IPS DF 6.9 (cell line): Measurements from ENCODE around the gene NUP98.

Experiments used
- DNase-seq: peaks from one replicate; pipeline ENCODE4 v3.0.0-alpha.2; 2013; ENCODE audit warnings: low read depth, low spot score
- H3K27ac ChIP-seq: one replicate; pipeline ENCODE4 v1.5.1; 2013; ENCODE audit warnings: low read length, control low read depth
- H3K27me3 ChIP-seq: 2 replicates; pipeline ENCODE4 v1.6.1; 2013; ENCODE audit warnings: mild to moderate bottlenecking, low read length; ENCODE audit not compliant: control insufficient read depth, insufficient read depth
- H3K36me3 ChIP-seq: 2 replicates; pipeline ENCODE4 v1.6.1; 2013; ENCODE audit warnings: low read length; ENCODE audit not compliant: control insufficient read depth, insufficient read depth
- H3K4me1 ChIP-seq: 2 replicates; pipeline ENCODE4 v1.6.1; 2013; ENCODE audit warnings: low read length; ENCODE audit not compliant: control insufficient read depth, insufficient read depth
- H3K4me3 ChIP-seq: 2 replicates; pipeline ENCODE4 v1.5.1; 2013; ENCODE audit warnings: mild to moderate bottlenecking, low read length
- H3K9me3 ChIP-seq: 2 replicates; pipeline ENCODE4 v1.6.1; 2013; ENCODE audit warnings: low read length, inconsistent platforms; ENCODE audit not compliant: control insufficient read depth, insufficient read depth
- WGBS: extraction: QIAGEN DNeasy Blood & Tissue Kit; methylation state at CpG from one replicate; pipeline ENCODE4 v1.1.7; 2013; ENCODE audit warnings: mixed read lengths, missing lambda C conversion rate; ENCODE audit not compliant: insufficient read length, insufficient coverage; 5-methylcytosine and 5-hydroxymethylcytosine counted together

NUP98 gene

GRCh38 chr11:3836903-3837302, 39.5 kb upstream of the NUP98 start:
- H3K4me3 ChIP-seq: no peak overlapping the region
- DNase-seq: no peak
- WGBS: no CpG with 5 or more reads among the region's 5 CpGs
- H3K4me1 ChIP-seq: peaks cover 4% of the 10 kb centered on the region
- H3K9me3 ChIP-seq: no peaks in the 10 kb centered on the region
- no peak overlapping the region for H3K27ac ChIP-seq
- H3K27me3 ChIP-seq: no peaks in the 10 kb centered on the region
- H3K36me3 ChIP-seq: no peaks in the 10 kb centered on the region

DNA sequence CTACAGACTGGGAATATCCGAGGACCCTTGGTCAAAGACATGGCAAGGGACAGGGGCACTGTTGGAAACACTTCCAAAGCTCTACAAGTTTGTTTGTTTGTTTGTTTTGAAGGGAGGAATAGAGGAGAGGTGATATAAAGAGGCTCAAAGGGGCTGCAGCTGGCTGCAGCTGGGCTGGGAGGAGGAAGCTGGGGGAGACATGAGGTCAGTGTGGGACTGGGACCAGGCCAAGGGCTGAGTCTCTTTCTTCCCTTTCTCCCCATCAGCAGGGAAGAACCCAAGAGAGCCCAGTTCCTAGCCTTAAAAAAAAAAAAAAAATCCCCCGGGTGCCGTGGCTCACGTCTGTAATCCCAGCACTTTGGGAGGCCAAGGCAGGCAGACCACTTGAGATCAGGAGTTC, 38.4 kb upstream of the NUP98 start:
- Histone ChIP-seq H3K9me3 (no peaks in the 10 kb centered on the region), H3K4me1 (peaks cover 4% of the 10 kb centered on the region), H3K27ac (no peak overlapping the region), H3K36me3 (no peaks in the 10 kb centered on the region), H3K27me3 (no peaks in the 10 kb centered on the region), H3K4me3 (no peak overlapping the region)
- WGBS: no CpG with 5 or more reads among the region's 4 CpGs
- no peak for DNase-seq

GRCh38 chr11:3834664-3835461, 37.5 kb upstream of the NUP98 start:
- Histone ChIP-seq H3K9me3 (no peaks in the 10 kb centered on the region), H3K27me3 (no peaks in the 10 kb centered on the region), H3K27ac (no peak overlapping the region), H3K4me1 (peaks cover 4% of the 10 kb centered on the region), H3K4me3 (no peak overlapping the region), H3K36me3 (no peaks in the 10 kb centered on the region)
- no CpG with 5 or more reads among the region's 7 CpGs for WGBS
- no peak for DNase-seq

GRCh38 chr11:3834349-3834663, 37.0 kb upstream of the NUP98 start:
- Histone ChIP-seq H3K4me3 (no peak overlapping the region), H3K4me1 (peaks cover 4% of the 10 kb centered on the region), H3K27ac (no peak overlapping the region), H3K9me3 (no peaks in the 10 kb centered on the region), H3K36me3 (no peaks in the 10 kb centered on the region), H3K27me3 (no peaks in the 10 kb centered on the region)
- WGBS: no CpG with 5 or more reads among the region's 4 CpGs
- DNase-seq: no peak

GRCh38 chr11:3833449-3833848, 36.1 kb upstream of the NUP98 start:
- peaks cover 4% of the 10 kb centered on the region for H3K4me1 ChIP-seq
- no peaks in the 10 kb centered on the region for H3K36me3 ChIP-seq
- H3K9me3 ChIP-seq: no peaks in the 10 kb centered on the region
- H3K27ac ChIP-seq: no peak overlapping the region
- H3K4me3 ChIP-seq: no peak overlapping the region
- DNase-seq: no peak
- WGBS: no CpG with 5 or more reads among the region's 2 CpGs
- no peaks in the 10 kb centered on the region for H3K27me3 ChIP-seq

- no CpG with 5 or more reads among the region's 2 CpGs for WGBS
- H3K9me3 ChIP-seq: no peaks in the 10 kb centered on the region
Observed at GRCh38 chr11:3832816-3833215, 35.5 kb upstream of the NUP98 start.

GRCh38 chr11:3831378-3832239, 34.3 kb upstream of the NUP98 start:
- Histone ChIP-seq H3K4me3 (no peak overlapping the region), H3K27ac (no peak overlapping the region), H3K9me3 (no peaks in the 10 kb centered on the region), H3K27me3 (no peaks in the 10 kb centered on the region), H3K4me1 (peaks cover 8% of the 10 kb centered on the region), H3K36me3 (peaks cover 7% of the 10 kb centered on the region; the same call in 1 of the 2 replicates)
- DNase-seq: no peak
- no CpG with 5 or more reads among the region's 13 CpGs for WGBS

More at GRCh38 chr11:3832816-3833215, 35.5 kb upstream of the NUP98 start:
- Histone ChIP-seq H3K4me1 (peaks cover 4% of the 10 kb centered on the region), H3K27me3 (no peaks in the 10 kb centered on the region), H3K4me3 (no peak overlapping the region), H3K27ac (no peak overlapping the region), H3K36me3 (peaks cover 2% of the 10 kb centered on the region; the same call in 1 of the 2 replicates)
- DNase-seq: no peak

DNA sequence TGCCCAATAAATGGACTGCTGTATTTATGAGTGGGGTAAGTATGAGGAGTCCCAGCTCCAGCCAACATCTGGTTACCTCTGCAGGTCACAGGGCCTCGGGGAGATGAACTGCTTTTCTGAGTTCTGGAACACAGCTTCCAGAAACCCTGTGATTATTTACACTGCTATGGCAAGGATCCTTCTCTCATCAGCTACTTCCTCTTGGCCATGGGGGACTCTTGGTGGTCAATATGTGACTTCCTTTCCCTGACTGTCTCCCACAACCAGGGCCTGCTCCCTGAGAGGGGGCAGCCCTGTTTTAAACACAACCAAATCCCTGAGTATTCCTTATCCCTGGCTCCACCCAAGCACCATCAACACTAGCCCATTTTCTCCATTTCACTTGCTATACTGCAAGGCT, 33.4 kb upstream of the NUP98 start:
- no peak for DNase-seq
- peaks cover 8% of the 10 kb centered on the region for H3K4me1 ChIP-seq
- no peaks in the 10 kb centered on the region for H3K27me3 ChIP-seq
- no peaks in the 10 kb centered on the region for H3K9me3 ChIP-seq
- WGBS: no CpG with 5 or more reads among the region's 1 CpG
- no peak overlapping the region for H3K27ac ChIP-seq
- peaks cover 7% of the 10 kb centered on the region; the same call in 1 of the 2 replicates for H3K36me3 ChIP-seq
- no peak overlapping the region for H3K4me3 ChIP-seq

- no peak for DNase-seq
- H3K4me1 ChIP-seq: peaks cover 11% of the 10 kb centered on the region
- H3K4me3 ChIP-seq: no peak overlapping the region
- no CpG with 5 or more reads among the region's 3 CpGs for WGBS
- H3K36me3 ChIP-seq: peaks cover 7% of the 10 kb centered on the region; the same call in 1 of the 2 replicates
- no peaks in the 10 kb centered on the region for H3K9me3 ChIP-seq
- no peak overlapping the region for H3K27ac ChIP-seq
- no peaks in the 10 kb centered on the region for H3K27me3 ChIP-seq
Observed at GRCh38 chr11:3830088-3830487, 32.7 kb upstream of the NUP98 start.

- WGBS: no CpG with 5 or more reads among the region's 35 CpGs
Observed at GRCh38 chr11:3827434-3828186, 30.3 kb upstream of the NUP98 start.

More at GRCh38 chr11:3827434-3828186, 30.3 kb upstream of the NUP98 start:
- H3K4me1 ChIP-seq: peaks cover 13% of the 10 kb centered on the region
- no peak overlapping the region for H3K27ac ChIP-seq
- no peaks in the 10 kb centered on the region for H3K27me3 ChIP-seq
- no peaks in the 10 kb centered on the region for H3K9me3 ChIP-seq
- no peak overlapping the region for H3K4me3 ChIP-seq
- peaks cover 7% of the 10 kb centered on the region; the same call in 1 of the 2 replicates for H3K36me3 ChIP-seq
- DNase-seq: no peak
